Breast epithelium (tissue), 3 donors: ENCODE results near the gene TCF7L1.

Experiments used
- CTCF ChIP-seq, 3 donors: fragments of 450-650 bp; IDR thresholded peaks; one replicate each; pipeline ENCODE4 v1.5.1; 2016 to 2017; ENCODE audit warnings: antibody characterized with exemption in 3 of 3, mild to moderate bottlenecking in 3 of 3, moderate library complexity in 3 of 3
- POLR2A ChIP-seq: fragments of 450-650 bp; IDR thresholded peaks from one replicate; pipeline ENCODE4 v1.6.1; 2016; ENCODE audit warnings: antibody characterized with exemption, mild to moderate bottlenecking, moderate library complexity
- POLR2AphosphoS5 ChIP-seq, 3 donors: sonication (generic); formaldehyde crosslinking; IDR thresholded peaks; one replicate each; pipeline ENCODE4 v1.6.1; 2017; ENCODE audit warnings: antibody characterized with exemption in 3 of 3

- TF ChIP-seq CTCF (IDR thresholded peaks at IDR 0.05) (no peak), POLR2A (no peak), POLR2AphosphoS5 (IDR thresholded peaks at IDR 0.05) (no peak)
These were observed 208.3 kb downstream of the TCF7L1 start for GRCh38 chr2:85341269-85342029.
